ENCODE data around the gene MAP3K14.

The MAP3K14 gene

DNA sequence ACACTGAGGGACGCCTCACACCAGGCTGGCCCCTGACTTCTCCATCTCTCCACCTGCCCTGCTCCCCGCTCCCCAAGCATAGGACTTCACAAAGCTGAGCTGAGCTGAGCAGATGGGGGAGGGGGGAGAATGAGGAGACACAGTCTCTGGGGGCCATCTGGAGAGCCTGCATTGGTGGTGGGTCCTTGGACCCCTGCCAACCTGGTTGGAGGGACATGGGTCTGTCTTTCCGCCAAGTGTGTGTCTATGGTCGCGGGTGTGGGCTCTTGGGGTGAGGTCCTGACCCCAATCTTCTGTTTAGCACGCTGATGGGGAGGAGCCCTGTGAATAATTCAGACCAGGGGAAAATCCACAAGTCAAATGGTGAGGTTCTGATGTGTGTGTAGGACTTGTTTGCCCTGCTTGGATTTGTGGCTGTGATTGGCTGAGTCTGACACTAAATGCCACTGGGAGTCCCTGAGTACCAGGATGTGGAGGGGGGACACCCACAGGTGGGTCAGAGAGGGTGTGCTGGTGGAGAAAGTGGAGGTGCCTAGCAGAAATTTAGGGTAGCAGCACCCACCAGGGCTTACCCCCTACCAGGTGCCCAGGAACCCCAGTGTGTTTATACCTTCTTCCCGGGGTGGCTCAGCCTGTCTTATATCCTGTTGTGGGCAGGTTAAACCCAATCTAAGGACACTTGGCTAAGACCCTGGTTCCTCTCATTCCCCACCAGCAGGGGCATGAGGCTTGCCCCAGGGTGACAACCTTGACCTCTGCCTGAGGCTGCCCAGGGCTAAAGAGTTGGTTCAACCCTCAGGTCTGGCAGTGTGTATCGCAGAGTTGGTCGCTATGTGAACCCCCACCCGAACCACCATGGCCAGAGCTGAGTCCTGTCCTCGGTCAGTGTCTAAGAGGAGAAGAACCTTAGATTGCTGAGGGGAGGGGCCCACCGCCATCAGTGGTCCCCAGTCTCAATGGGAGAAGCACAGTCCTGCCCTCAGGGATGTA lies 93.0 kb downstream of the MAP3K14 start:
- DNase-seq (ENCODE audit: low read depth in 2 of 2), result no peak

DNA sequence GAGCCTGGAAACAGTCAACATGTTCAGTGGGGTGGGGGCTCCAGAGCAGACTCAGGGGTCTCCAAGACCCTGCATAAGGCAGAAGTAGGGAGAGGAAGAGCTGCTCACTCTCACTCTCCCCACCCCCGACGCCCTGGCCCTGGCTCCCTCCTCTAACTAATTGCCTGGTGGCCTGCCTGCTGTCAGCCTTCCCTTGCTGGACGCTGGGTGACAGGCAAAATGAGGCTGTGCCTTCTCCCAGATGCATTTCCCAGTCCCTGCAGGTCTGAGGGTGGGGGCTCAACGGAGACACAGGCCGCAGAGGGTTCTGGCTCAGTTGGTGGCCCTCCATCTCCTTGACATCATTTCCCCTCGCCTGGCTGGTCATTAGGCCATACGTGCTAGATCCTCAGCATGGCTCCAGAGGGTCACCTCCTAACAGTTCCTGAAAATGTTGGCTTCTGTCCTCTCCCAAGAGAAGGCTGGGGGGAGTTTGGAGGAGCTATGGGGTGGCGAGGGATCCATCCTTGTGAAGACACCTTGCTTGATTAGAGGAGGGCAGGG lies 93.8 kb downstream of the MAP3K14 start:
- DNase-seq (ENCODE audit: low read depth in 2 of 2), result no peak

DNA sequence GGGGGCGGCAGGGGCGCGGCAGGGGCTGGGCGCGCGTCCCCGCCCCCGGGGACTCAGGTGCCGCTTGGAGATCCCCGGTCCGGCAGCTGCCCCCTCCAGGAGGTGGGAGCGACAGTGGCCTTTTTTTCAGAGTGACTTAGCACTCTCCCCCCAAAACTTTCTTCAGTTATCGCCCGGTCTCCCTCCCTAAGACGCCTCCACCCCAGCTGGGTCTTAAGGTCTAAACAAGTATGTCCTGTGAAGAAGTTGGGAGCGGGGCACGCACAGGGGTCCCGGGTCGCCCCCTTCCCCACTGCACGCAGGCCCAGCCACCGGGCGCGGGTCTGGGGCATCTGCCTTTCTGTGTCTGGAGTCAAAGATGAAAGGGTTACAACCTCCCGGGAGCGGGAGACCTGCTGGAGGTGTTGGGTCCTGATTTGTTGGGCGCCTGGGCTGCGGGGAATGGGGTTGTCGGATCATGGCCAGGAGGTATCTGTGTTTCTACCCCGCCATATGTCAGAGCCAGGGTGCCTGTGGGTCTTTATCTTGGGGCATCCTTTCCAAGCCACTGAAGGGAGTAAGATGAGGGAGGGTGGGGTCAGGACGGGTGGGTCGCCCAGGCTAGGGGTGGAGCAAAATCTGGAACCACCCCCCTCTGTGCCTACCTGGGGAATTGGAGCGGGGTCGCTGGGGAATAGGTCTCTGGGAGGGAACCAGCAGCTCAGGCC lies 94.4 kb downstream of the MAP3K14 start:
- no peak for DNase-seq (ENCODE audit: low read depth in 2 of 2)

DNA sequence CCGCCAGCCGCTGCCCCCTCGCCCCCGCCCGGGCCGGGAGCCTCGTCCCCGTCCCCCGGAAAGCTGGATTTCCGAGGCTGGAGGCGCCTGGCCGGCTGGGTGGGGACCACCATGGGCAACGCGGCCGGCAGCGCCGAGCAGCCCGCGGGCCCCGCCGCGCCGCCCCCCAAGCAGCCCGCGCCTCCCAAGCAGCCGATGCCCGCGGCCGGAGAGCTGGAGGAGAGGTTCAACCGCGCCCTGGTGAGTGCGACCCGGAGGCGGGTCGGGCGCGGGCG lies 94.9 kb downstream of the MAP3K14 start:
- no peak for DNase-seq (ENCODE audit: low read depth in 2 of 2)

DNA sequence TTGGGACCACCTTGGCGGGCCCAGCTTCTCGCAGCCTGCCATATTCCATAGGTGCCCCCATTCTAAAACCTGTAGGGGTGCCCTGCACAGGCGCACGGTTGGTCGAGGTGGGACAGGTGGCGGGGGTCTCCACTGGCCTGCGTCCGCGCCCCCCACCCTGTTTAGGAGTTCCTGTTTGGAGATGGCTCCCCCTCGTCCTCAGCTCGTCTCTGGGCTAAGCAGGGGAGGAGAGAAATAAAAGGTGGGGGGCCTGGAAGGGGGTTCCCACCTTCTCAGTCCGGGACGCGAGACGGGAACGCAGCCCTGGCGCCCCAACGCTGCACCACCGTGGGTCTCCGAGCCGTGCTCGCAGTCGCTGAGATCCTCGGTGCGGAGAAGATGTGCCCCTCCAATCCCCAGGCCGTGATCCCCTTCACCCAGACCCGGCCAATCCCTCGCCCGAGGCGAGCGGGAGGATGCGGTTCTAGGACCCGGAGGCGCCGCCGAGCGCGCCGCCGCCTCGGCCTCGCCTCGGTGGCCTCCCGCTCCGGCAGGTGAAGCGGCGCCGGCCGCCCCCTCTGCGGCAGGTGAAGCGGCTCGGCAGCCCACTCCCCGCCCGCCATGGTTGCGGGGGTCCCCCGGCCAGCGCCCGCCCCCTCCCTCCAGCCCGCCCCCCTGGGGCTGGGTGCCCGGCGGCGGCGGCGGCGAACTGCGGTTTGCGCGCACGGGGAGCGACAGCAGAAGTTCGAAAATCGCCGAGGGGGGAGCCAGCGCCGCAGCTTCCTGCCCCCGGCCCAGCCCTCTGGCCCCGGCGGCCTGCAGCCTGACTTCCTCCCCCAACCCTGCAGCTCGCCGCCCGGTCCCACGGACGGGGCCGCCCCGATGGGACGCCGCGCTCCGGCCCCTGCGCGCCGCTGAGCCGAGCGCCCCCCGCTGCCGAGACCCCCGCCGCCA lies 95.5 kb downstream of the MAP3K14 start, which contains the start of gene FMNL1:
TSS of gene FMNL1 (plus strand) at position 805 of the 933 bp plus-strand sequence. CDS start 240 bp downstream, outside the sequence.
- no peak for DNase-seq (ENCODE audit: low read depth in 2 of 2)

DNA sequence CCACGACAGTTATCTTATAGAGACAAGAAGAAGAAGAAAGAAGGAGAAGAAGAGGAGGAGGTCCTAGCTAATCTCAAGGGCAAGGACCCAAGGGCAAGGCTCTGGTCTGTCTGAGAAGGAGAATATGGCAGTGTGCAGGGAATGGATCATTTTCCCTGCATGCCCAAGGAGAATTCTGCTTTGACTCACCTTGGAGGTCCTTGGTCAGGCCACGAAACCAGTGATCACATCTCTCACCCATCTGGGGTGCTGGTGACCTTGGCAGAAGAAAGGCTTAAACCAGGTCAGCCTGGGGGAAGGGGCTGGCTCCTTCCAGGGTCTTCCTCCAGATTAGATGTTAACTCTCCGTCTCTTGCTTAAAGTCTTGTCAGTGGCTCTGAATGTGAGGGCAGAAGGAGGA lies 96.7 kb downstream of the MAP3K14 start:
- DNase-seq (ENCODE audit: low read depth in 2 of 2), result no peak

DNA sequence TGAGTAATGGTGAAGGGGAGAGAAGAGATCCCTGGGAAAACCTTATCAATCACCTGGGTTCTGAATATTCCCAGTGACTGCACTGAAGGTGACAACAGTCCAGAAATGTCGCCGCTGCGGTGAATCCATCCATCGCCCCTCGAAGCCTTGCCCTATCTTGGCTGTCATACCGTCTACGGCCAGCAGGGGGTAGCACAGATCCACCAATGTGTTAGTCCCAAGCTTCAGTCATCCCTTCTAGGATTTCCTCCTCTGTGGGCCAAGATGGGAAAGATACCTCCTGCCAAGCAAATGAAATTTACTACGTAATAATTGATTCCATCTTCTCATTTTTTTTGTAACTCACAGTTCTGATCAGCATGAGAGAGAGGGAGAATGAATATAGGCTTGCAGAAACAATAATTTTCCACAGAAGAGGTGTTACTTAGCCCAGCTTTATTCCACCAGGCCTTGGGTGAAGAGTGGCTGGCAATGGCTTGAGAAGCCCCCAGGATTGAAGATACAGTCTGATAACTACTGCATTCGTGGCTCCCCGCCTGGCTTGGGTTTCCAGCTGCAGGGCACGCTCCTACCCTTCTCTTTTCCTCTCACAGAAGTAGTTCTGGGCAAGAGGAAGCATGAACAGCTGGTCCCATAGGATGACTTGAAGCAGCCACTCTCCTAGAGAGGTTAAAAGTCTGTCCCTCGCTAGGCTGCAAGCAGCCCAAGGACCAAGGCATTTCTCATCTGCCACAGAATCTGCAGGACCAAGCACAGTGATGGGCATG lies 97.7 kb downstream of the MAP3K14 start:
- peak; percentile 67 to 81 for DNase-seq (ENCODE audit: low read depth in 2 of 2)

Measured in stimulated activated CD4-positive, alpha-beta T cell treated with anti-CD3 and anti-CD28 coated beads, Interleukin-15, amount 100 ng/mL, for 48 hours (primary cell).